Natural killer cell treated with Interleukin-12 subunit alpha and Interleukin-12 subunit beta and Interleukin-15 and Interleukin-18, amount 100 ng/mL, for 72 hours (primary cell): ENCODE measurements around the gene NETO1. TPM values are rescaled to one million over a fixed set of nuclear protein-coding genes. Genes with fewer than 3 reads are reported as not detected.

Experiments
- ATAC-seq, 2 donors: fragments of 150-1000 bp; cut with Tn5 transposase in 1 of 2; sonication (Bioruptor Pico), chemical (Tn5 transposase) in 1 of 2; 2 replicates each; pipeline ENCODE4 v1.10.0; 2021
- DNase-seq: peaks from one replicate; pipeline ENCODE4 v3.0.0; 2022; ENCODE audit warnings: low spot score
- H3K27ac Mint-ChIP-seq, 2 donors: 1 replicate in 1 of 2; 2 replicates in 1 of 2; pipeline ENCODE4 v1.8.0; 2022; ENCODE audit warnings: mixed read lengths in 2 of 2, mild to moderate bottlenecking in 1 of 2, moderate library complexity in 1 of 2
- H3K27me3 Mint-ChIP-seq, 2 donors: 1 replicate in 1 of 2; 2 replicates in 1 of 2; pipeline ENCODE4 v1.8.0; 2022; ENCODE audit warnings: mixed read lengths in 2 of 2
- H3K36me3 Mint-ChIP-seq: one replicate; pipeline ENCODE4 v1.8.0; 2022; ENCODE audit warnings: mixed read lengths
- H3K4me1 Mint-ChIP-seq, 2 donors: 1 replicate in 1 of 2; 2 replicates in 1 of 2; pipeline ENCODE4 v1.8.0; 2022; ENCODE audit warnings: low read depth in 2 of 2, mixed read lengths in 2 of 2, mild to moderate bottlenecking in 1 of 2
- H3K4me3 Mint-ChIP-seq: one replicate; pipeline ENCODE4 v1.8.0; 2022; ENCODE audit warnings: mixed read lengths
- H3K9me3 Mint-ChIP-seq: 2 replicates; pipeline ENCODE4 v1.8.0; 2022; ENCODE audit warnings: mixed read lengths
- total RNA-seq, 2 donors: library from RNA; stranded (reverse); gene quantifications; one replicate each; pipeline ENCODE4 v1.2.3, GENCODE V29; 2022

NETO1 gene
- total RNA-seq, 2 donors from 2014 or later, result not detected

GRCh38 chr18:72866901-72867745 lies 664 bp downstream of the NETO1 start:
- Mint-ChIP-seq H3K27me3 (peaks cover 15 to 20% of the 10 kb centered on the region in 2 donors), H3K36me3 (peaks cover 13% of the 10 kb centered on the region), H3K4me3 (no peak overlapping the region), H3K4me1 (no peaks in the 10 kb centered on the region), H3K27ac (no peak overlapping the region), H3K9me3 (peaks cover 3% of the 10 kb centered on the region)
- DNase-seq, result no peak
- no peak for ATAC-seq

DNA sequence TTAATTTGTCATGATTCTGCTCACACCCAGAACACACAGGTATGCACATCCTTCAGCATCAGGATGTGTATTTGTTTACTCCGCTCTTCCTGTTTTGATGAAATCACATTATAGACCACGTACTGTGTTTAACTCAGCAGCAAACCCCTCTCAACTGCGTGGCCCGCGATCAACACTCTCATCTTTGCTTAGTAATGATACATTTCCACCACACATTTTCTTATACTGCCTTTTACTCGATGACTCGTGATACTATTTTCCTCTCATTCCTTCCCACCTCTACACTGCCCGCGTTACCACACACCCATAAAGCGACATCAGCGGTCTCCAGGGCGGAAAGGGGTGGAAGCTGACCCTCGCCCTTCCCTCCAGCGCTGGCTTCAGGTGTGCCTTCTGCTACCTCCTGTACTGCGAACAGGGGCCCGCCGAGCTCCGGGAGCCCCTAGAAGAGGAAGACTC lies 1.3 kb downstream of the NETO1 start:
- H3K27me3 Mint-ChIP-seq, result peaks cover 15 to 20% of the 10 kb centered on the region in 2 donors
- no peaks in the 10 kb centered on the region for H3K4me1 Mint-ChIP-seq
- DNase-seq (no peak), ATAC-seq (no peak)
- H3K27ac Mint-ChIP-seq, result no peak overlapping the region
- peaks cover 13% of the 10 kb centered on the region for H3K36me3 Mint-ChIP-seq
- H3K9me3 Mint-ChIP-seq, result peaks cover 3% of the 10 kb centered on the region
- H3K4me3 Mint-ChIP-seq, result peak overlapping the region; percentile 34

GRCh38 chr18:72863754-72864153 lies 4.0 kb downstream of the NETO1 start:
- DNase-seq, result no peak
- H3K27ac Mint-ChIP-seq, result no peak overlapping the region
- ATAC-seq, result no peak
- H3K27me3 Mint-ChIP-seq, result peaks cover 10 to 11% of the 10 kb centered on the region in 2 donors
- H3K9me3 Mint-ChIP-seq, result peaks cover 3% of the 10 kb centered on the region
- H3K4me1 Mint-ChIP-seq, result no peaks in the 10 kb centered on the region
- peaks cover 6% of the 10 kb centered on the region for H3K36me3 Mint-ChIP-seq
- no peak overlapping the region for H3K4me3 Mint-ChIP-seq

DNA sequence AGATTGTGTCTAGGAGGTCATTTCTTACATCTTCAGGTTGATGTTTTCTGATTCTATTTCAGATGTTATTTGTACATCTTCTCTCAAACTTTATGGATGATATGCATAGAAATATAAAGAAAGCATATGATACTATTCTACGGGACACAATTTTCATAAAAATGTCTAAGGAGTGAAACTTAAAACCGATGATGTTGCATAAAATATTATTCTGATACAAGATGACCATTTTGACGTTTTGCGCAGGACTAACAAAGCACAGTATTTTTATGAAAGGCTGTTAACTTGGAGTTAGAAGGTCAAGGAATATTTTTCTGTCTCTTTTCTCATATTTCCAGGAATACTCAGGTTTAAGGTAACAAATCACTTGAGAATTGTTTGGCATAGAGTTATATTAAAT lies 8.7 kb downstream of the NETO1 start:
- no peak for ATAC-seq

DNA sequence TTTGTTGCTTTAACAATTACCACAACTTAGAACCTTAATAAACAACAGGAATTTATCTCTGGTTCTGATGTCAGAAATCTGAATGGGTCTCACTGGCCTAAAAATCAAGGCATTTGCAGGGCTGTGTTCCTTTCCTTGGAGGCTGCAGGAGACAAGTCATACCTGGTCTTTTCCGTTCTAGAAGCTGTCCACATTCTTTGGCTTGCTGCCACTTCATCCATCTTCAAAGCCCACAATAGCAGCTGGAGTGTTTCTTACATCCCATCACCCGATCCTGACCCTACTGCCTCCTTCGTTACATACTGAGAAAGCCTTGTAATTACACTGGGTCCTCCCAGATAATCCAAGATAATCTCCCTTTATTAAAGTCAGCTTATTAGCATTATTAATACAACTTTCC lies 18.1 kb downstream of the NETO1 start:
- H3K27ac Mint-ChIP-seq, result no peak overlapping the region
- H3K9me3 Mint-ChIP-seq, result peaks cover 14% of the 10 kb centered on the region
- H3K36me3 Mint-ChIP-seq, result peaks cover 4% of the 10 kb centered on the region
- ATAC-seq (no peak), DNase-seq (no peak)
- no peak overlapping the region for H3K4me3 Mint-ChIP-seq
- H3K4me1 Mint-ChIP-seq, result no peaks in the 10 kb centered on the region
- H3K27me3 Mint-ChIP-seq, result no peaks in the 10 kb centered on the region

More for the DNA sequence above, 8.7 kb downstream of the NETO1 start:
- Mint-ChIP-seq H3K27me3 (no peaks in the 10 kb centered on the region), H3K27ac (no peak overlapping the region), H3K4me3 (no peak overlapping the region), H3K9me3 (peaks cover 4% of the 10 kb centered on the region), H3K36me3 (no peaks in the 10 kb centered on the region), H3K4me1 (no peaks in the 10 kb centered on the region)
- no peak for DNase-seq

- H3K36me3 Mint-ChIP-seq, result peaks cover 4% of the 10 kb centered on the region
- H3K4me1 Mint-ChIP-seq, result no peaks in the 10 kb centered on the region
- H3K27me3 Mint-ChIP-seq, result no peaks in the 10 kb centered on the region
- H3K4me3 Mint-ChIP-seq, result no peak overlapping the region
- DNase-seq (no peak), ATAC-seq (no peak)
- no peak overlapping the region for H3K27ac Mint-ChIP-seq
- peaks cover 18% of the 10 kb centered on the region for H3K9me3 Mint-ChIP-seq
Measured at GRCh38 chr18:72848503-72849237, 19.1 kb downstream of the NETO1 start.

DNA sequence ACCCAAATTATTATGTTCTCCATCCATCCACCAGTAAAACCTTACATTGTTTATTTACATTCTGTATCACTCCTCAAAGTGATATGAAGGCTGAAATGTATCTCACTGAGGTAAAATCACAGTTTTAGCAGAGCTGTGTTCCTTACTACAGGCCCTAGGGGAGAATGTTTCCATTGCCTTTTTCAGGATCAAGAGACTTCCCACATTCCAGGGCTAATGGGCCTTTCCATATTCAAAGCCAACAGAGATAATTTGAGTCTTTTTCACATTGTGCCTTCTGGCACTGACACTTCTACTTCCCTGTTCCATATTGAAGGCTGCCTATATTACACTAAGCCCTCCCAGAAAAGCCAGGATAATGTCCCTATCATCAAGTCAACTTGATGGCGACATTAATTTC lies 20.0 kb downstream of the NETO1 start:
- no peaks in the 10 kb centered on the region for H3K27me3 Mint-ChIP-seq
- no peak overlapping the region for H3K4me3 Mint-ChIP-seq
- ATAC-seq, result no peak
- H3K36me3 Mint-ChIP-seq, result peaks cover 4% of the 10 kb centered on the region
- no peak for DNase-seq
- no peak overlapping the region for H3K27ac Mint-ChIP-seq
- peaks cover 18% of the 10 kb centered on the region for H3K9me3 Mint-ChIP-seq
- no peaks in the 10 kb centered on the region for H3K4me1 Mint-ChIP-seq

- Mint-ChIP-seq H3K27me3 (no peaks in the 10 kb centered on the region), H3K4me3 (no peak overlapping the region), H3K27ac (no peak overlapping the region), H3K4me1 (no peaks in the 10 kb centered on the region), H3K9me3 (peaks cover 15% of the 10 kb centered on the region), H3K36me3 (peaks cover 4% of the 10 kb centered on the region)
- ATAC-seq, result no peak
- no peak for DNase-seq
Measured at GRCh38 chr18:72846736-72847533, 20.9 kb downstream of the NETO1 start.

DNA sequence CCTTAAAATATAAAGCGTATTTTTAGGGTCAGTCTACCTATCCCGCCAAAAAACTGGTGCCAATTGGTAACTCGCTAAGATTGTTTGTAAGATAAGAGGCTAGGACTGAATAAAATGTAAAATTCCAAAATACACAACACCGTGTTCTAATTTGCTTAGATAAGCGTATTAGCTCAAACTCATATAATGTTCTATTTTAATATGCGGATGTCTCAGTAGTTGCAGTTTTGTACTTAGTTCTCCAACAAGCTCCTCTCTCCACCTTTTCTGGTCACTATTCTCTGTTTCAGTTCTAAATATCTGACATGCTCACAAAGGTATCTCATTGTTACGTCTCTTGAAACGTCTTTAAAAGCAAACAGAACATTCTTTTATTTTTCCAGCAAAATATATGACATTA lies 24.0 kb downstream of the NETO1 start:
- Mint-ChIP-seq H3K27me3 (no peaks in the 10 kb centered on the region), H3K4me3 (no peak overlapping the region), H3K27ac (no peak overlapping the region), H3K4me1 (no peaks in the 10 kb centered on the region), H3K9me3 (peaks cover 12% of the 10 kb centered on the region), H3K36me3 (no peaks in the 10 kb centered on the region)
- DNase-seq, result no peak
- no peak for ATAC-seq

DNA sequence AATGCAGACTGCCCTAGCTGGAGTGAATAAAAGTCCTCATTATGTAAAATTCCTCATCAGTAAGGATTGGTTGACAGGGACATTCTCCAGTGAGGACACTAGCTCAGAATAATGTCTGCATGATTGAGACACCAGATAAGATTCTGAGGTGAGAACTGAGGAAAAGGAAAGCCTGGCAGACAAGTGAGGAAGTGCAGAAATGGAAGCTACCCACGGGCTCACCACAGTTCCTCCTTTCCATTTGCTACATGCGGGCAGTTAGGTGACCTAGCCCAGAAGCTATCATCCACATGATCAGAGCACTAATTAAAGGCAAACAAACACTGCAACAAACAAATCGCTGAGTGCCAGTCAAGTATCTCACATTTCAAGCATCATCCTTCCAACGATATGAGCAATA lies 27.7 kb downstream of the NETO1 start:
- Mint-ChIP-seq H3K4me3 (no peak overlapping the region), H3K4me1 (no peaks in the 10 kb centered on the region)
- ATAC-seq, result no peak

DNA sequence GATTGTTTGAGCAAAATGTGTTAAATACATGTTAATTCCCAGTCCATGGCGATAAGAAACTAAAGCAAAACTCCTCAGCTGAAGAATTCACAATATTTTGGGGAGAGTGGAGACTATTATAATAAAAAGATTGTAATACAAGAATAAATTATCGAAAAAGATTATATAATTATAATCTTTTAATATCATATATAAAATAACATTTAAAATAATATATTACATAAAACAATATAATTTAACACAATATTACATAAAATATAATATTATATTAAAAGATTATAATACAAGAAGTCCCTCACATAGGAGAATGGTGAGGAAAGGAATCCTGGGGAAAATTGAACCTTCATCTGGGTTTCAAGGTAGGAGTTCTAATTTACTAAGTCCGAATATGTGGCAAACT lies 33.1 kb downstream of the NETO1 start:
- ATAC-seq (no peak), DNase-seq (no peak)
- Mint-ChIP-seq H3K4me3 (no peak overlapping the region), H3K36me3 (peaks cover 6% of the 10 kb centered on the region), H3K27ac (no peak overlapping the region), H3K9me3 (peaks cover 14% of the 10 kb centered on the region), H3K4me1 (no peaks in the 10 kb centered on the region), H3K27me3 (no peaks in the 10 kb centered on the region)

More for the DNA sequence above, 27.7 kb downstream of the NETO1 start:
- Mint-ChIP-seq H3K27ac (no peak overlapping the region), H3K36me3 (no peaks in the 10 kb centered on the region), H3K9me3 (peaks cover 7% of the 10 kb centered on the region), H3K27me3 (no peaks in the 10 kb centered on the region)
- DNase-seq, result no peak

GRCh38 chr18:72833471-72833870 lies 34.3 kb downstream of the NETO1 start:
- no peak for DNase-seq
- peaks cover 14% of the 10 kb centered on the region for H3K9me3 Mint-ChIP-seq
- H3K4me1 Mint-ChIP-seq, result no peaks in the 10 kb centered on the region

GRCh38 chr18:72830109-72830508 lies 37.7 kb downstream of the NETO1 start:
- Mint-ChIP-seq H3K36me3 (peaks cover 6% of the 10 kb centered on the region), H3K9me3 (peaks cover 14% of the 10 kb centered on the region), H3K4me1 (no peaks in the 10 kb centered on the region), H3K27me3 (no peaks in the 10 kb centered on the region), H3K4me3 (no peak overlapping the region), H3K27ac (no peak overlapping the region)
- DNase-seq (no peak), ATAC-seq (no peak)

More at GRCh38 chr18:72833471-72833870, 34.3 kb downstream of the NETO1 start:
- Mint-ChIP-seq H3K27me3 (no peaks in the 10 kb centered on the region), H3K36me3 (peaks cover 6% of the 10 kb centered on the region), H3K4me3 (no peak overlapping the region), H3K27ac (no peak overlapping the region)
- no peak for ATAC-seq
